Right atrium auricular region (tissue), 2 donors: ENCODE measurements around the gene PARP11. TPM values are rescaled to one million over a fixed set of nuclear protein-coding genes. Genes with fewer than 3 reads are reported as not detected.

ENCODE experiments used
- DNase-seq: peaks from one replicate; pipeline ENCODE4 v3.0.0-alpha.2; 2019; ENCODE audit warnings: low spot score
- H3K27ac ChIP-seq, 2 donors: fragments of 200-600 bp; sonication (generic); 1 replicate in 1 of 2; 2 replicates in 1 of 2; pipeline ENCODE4 v1.5.1; 2016 to 2019
- H3K27me3 ChIP-seq, 2 donors: fragments of 200-600 bp; sonication (generic); one replicate each; pipeline versions ENCODE4 v1.5.1 to v1.6.0; 2017 to 2019
- H3K36me3 ChIP-seq: fragments of 200-600 bp; sonication (generic); one replicate; pipeline ENCODE4 v1.5.1; 2016
- H3K4me1 ChIP-seq, 2 donors: fragments of 200-600 bp; sonication (generic); one replicate each; pipeline versions ENCODE4 v1.5.1 to v1.6.0; 2017 to 2019
- H3K4me3 ChIP-seq, 2 donors: fragments of 200-600 bp; sonication (generic); 1 replicate in 1 of 2; 2 replicates in 1 of 2; pipeline ENCODE4 v1.5.1; 2017 to 2019; ENCODE audit warnings: mild to moderate bottlenecking in 1 of 2, moderate library complexity in 1 of 2
- H3K9me3 ChIP-seq, 2 donors: fragments of 200-600 bp; sonication (generic); one replicate each; pipeline ENCODE4 v1.5.1; 2019
- CTCF ChIP-seq, 2 donors: fragments of 200-600 bp; sonication (generic); IDR thresholded peaks; one replicate each; pipeline ENCODE4 v1.5.1; 2019; ENCODE audit warnings: antibody characterized with exemption in 2 of 2
- total RNA-seq, 2 donors: library from RNA; depleted of rRNA; stranded (reverse); fragments of >200 nt; gene quantifications; one replicate each; pipeline ENCODE4 v1.1.0, GENCODE V29; 2016

The PARP11 gene
- total RNA-seq, 2 donors from 2014 or later = 2.6 to 2.9 TPM

- Histone ChIP-seq H3K9me3 (no peaks in the 10 kb centered on the region), H3K4me1 (no peaks in the 10 kb centered on the region), H3K36me3 (no peaks in the 10 kb centered on the region), H3K27ac (no peak overlapping the region), H3K27me3 (no peaks in the 10 kb centered on the region), H3K4me3 (no peak overlapping the region)
- no peak for TF ChIP-seq CTCF (IDR thresholded peaks at IDR 0.05)
- DNase-seq = no peak
Observed at GRCh38 chr12:3775385-3776035, 97.7 kb downstream of the PARP11 start.

- H3K36me3 ChIP-seq = no peaks in the 10 kb centered on the region
Observed at GRCh38 chr12:3772380-3772779, 100.8 kb downstream of the PARP11 start.

GRCh38 chr12:3771853-3772252 lies 101.3 kb downstream of the PARP11 start:
- H3K36me3 ChIP-seq = no peaks in the 10 kb centered on the region
- H3K4me3 ChIP-seq = no peak overlapping the region
- H3K4me1 ChIP-seq = no peaks in the 10 kb centered on the region
- no peak for DNase-seq
- H3K27ac ChIP-seq = no peak overlapping the region
- no peaks in the 10 kb centered on the region for H3K9me3 ChIP-seq
- TF ChIP-seq CTCF (IDR thresholded peaks at IDR 0.05) = no peak
- H3K27me3 ChIP-seq = no peaks in the 10 kb centered on the region

More at GRCh38 chr12:3772380-3772779, 100.8 kb downstream of the PARP11 start:
- no peak overlapping the region for H3K4me3 ChIP-seq
- H3K9me3 ChIP-seq = no peaks in the 10 kb centered on the region
- DNase-seq = no peak
- H3K27ac ChIP-seq = no peak overlapping the region
- TF ChIP-seq CTCF (IDR thresholded peaks at IDR 0.05) = no peak
- H3K27me3 ChIP-seq = no peaks in the 10 kb centered on the region
- H3K4me1 ChIP-seq = no peaks in the 10 kb centered on the region

- TF ChIP-seq CTCF (IDR thresholded peaks at IDR 0.05) = no peak
- Histone ChIP-seq H3K27ac (no peak overlapping the region), H3K4me1 (no peaks in the 10 kb centered on the region), H3K27me3 (no peaks in the 10 kb centered on the region), H3K4me3 (no peak overlapping the region), H3K36me3 (no peaks in the 10 kb centered on the region), H3K9me3 (no peaks in the 10 kb centered on the region)
- DNase-seq = no peak
Observed at GRCh38 chr12:3770891-3771290, 102.3 kb downstream of the PARP11 start.

- no peaks in the 10 kb centered on the region for H3K4me1 ChIP-seq
- no peaks in the 10 kb centered on the region for H3K36me3 ChIP-seq
- H3K27ac ChIP-seq = no peak overlapping the region
- no peak for DNase-seq
- no peaks in the 10 kb centered on the region for H3K9me3 ChIP-seq
- no peak for TF ChIP-seq CTCF (IDR thresholded peaks at IDR 0.05)
- no peaks in the 10 kb centered on the region for H3K27me3 ChIP-seq
- H3K4me3 ChIP-seq = no peak overlapping the region
Observed at GRCh38 chr12:3768911-3769447, 104.2 kb downstream of the PARP11 start.
